Neuronal stem cell (in vitro differentiated cells): Measurements from ENCODE around the gene NAT9.

ENCODE experiments used
- DNase-seq: peaks from one replicate; pipeline ENCODE4 v3.0.0-alpha.2; 2013; ENCODE audit warnings: low spot score
- H2AFZ ChIP-seq: one replicate; pipeline ENCODE4 v1.6.1; 2013; ENCODE audit warnings: mild to moderate bottlenecking, low read length, inconsistent platforms
- H2AK5ac ChIP-seq: 2 replicates; pipeline ENCODE4 v1.6.1; 2013; ENCODE audit warnings: low read depth, mild to moderate bottlenecking, inconsistent platforms, low read length, moderate library complexity, mixed read lengths
- H2BK120ac ChIP-seq: 2 replicates; pipeline ENCODE4 v1.6.1; 2013; ENCODE audit warnings: low read depth, mild to moderate bottlenecking, inconsistent platforms, low read length, moderate library complexity, mixed read lengths
- H2BK12ac ChIP-seq: one replicate; pipeline ENCODE4 v1.6.1; 2013; ENCODE audit warnings: low read length, inconsistent platforms
- H2BK15ac ChIP-seq: 2 replicates; pipeline ENCODE4 v1.6.1; 2013; ENCODE audit warnings: mild to moderate bottlenecking, low read length, inconsistent platforms, mixed read lengths
- H2BK5ac ChIP-seq: one replicate; pipeline ENCODE4 v1.6.1; 2013; ENCODE audit warnings: inconsistent platforms, mild to moderate bottlenecking, low read length, moderate library complexity
- H3K14ac ChIP-seq: one replicate; pipeline ENCODE4 v1.6.1; 2013; ENCODE audit warnings: low read length, inconsistent platforms
- H3K18ac ChIP-seq: 2 replicates; pipeline ENCODE4 v1.6.1; 2013; ENCODE audit warnings: low read length, inconsistent platforms
- H3K23ac ChIP-seq: 2 replicates; pipeline ENCODE4 v1.6.1; 2013; ENCODE audit warnings: low read depth, mild to moderate bottlenecking, mixed read lengths, low read length, inconsistent platforms; ENCODE audit not compliant: poor library complexity
- H3K27ac ChIP-seq: replicated peaks from 3 replicates; pipeline ENCODE4 v1.5.1; 2013; ENCODE audit warnings: low read length, inconsistent platforms
- H3K27me3 ChIP-seq, 3 experiments: 2 replicates each; pipeline ENCODE4 v1.6.1; 2013; ENCODE audit warnings: low read length in 3 of 3, mild to moderate bottlenecking in 2 of 3, inconsistent platforms in 1 of 3, low read depth in 1 of 3, mixed read lengths in 1 of 3, moderate library complexity in 1 of 3; ENCODE audit not compliant: control insufficient read depth in 3 of 3, insufficient read depth in 3 of 3
- H3K36me3 ChIP-seq, 2 donors: replicated peaks in 1 of 2; 2 replicates each; pipeline ENCODE4 v1.6.1; 2013; ENCODE audit warnings: low read length in 2 of 2; ENCODE audit not compliant: control insufficient read depth in 2 of 2, insufficient read depth in 2 of 2
- H3K4ac ChIP-seq: 2 replicates; pipeline ENCODE4 v1.6.1; 2013; ENCODE audit warnings: inconsistent platforms, mild to moderate bottlenecking, low read length, moderate library complexity
- H3K4me1 ChIP-seq, 2 donors: 1 replicate in 1 of 2; 2 replicates in 1 of 2; pipeline ENCODE4 v1.6.1; 2013; ENCODE audit warnings: low read length in 2 of 2, low read depth in 1 of 2; ENCODE audit not compliant: control insufficient read depth in 2 of 2, insufficient read depth in 1 of 2
- H3K4me2 ChIP-seq: one replicate; pipeline ENCODE4 v1.6.1; 2013; ENCODE audit warnings: mild to moderate bottlenecking, low read length, inconsistent platforms; ENCODE audit not compliant: insufficient read depth, poor library complexity, severe bottlenecking
- H3K4me3 ChIP-seq, 2 donors: 2 replicates each; pipeline ENCODE4 v1.5.1; 2013; ENCODE audit warnings: low read length in 2 of 2, mild to moderate bottlenecking in 2 of 2, inconsistent platforms in 1 of 2, moderate library complexity in 1 of 2
- H3K79me1 ChIP-seq: one replicate; pipeline ENCODE4 v1.6.1; 2013; ENCODE audit warnings: low read depth, mild to moderate bottlenecking, inconsistent platforms, low read length, moderate library complexity
- H3K9ac ChIP-seq: one replicate; pipeline ENCODE4 v1.6.1; 2013; ENCODE audit warnings: mild to moderate bottlenecking, low read depth, low read length, inconsistent platforms; ENCODE audit not compliant: poor library complexity
- H3K9me3 ChIP-seq, 2 donors: replicated peaks in 1 of 2; 2 replicates each; pipeline versions ENCODE3 to v1.6.1; 2013; ENCODE audit warnings: low read length in 2 of 2, mild to moderate bottlenecking in 2 of 2, inconsistent platforms in 1 of 2, low read depth in 1 of 2, mixed read lengths in 1 of 2, moderate library complexity in 1 of 2; ENCODE audit not compliant: control insufficient read depth in 2 of 2, insufficient read depth in 1 of 2
- H4K8ac ChIP-seq: one replicate; pipeline ENCODE4 v1.6.1; 2013; ENCODE audit warnings: low read depth, mild to moderate bottlenecking, inconsistent platforms, low read length, moderate library complexity
- H4K91ac ChIP-seq: one replicate; pipeline ENCODE4 v1.6.1; 2013; ENCODE audit warnings: low read length, low read depth, mild to moderate bottlenecking, inconsistent platforms; ENCODE audit not compliant: poor library complexity
- WGBS, 2 donors: extraction: QIAGEN DNeasy Blood & Tissue Kit; methylation state at CpG; one replicate each; pipeline ENCODE4 v1.1.7; 2013; ENCODE audit warnings: missing lambda C conversion rate in 2 of 2, mixed read lengths in 1 of 2; ENCODE audit not compliant: insufficient read length in 2 of 2, insufficient replicate concordance in 1 of 2; ENCODE audit errors: extremely low coverage in 2 of 2; 5-methylcytosine and 5-hydroxymethylcytosine counted together

The NAT9 gene

DNA sequence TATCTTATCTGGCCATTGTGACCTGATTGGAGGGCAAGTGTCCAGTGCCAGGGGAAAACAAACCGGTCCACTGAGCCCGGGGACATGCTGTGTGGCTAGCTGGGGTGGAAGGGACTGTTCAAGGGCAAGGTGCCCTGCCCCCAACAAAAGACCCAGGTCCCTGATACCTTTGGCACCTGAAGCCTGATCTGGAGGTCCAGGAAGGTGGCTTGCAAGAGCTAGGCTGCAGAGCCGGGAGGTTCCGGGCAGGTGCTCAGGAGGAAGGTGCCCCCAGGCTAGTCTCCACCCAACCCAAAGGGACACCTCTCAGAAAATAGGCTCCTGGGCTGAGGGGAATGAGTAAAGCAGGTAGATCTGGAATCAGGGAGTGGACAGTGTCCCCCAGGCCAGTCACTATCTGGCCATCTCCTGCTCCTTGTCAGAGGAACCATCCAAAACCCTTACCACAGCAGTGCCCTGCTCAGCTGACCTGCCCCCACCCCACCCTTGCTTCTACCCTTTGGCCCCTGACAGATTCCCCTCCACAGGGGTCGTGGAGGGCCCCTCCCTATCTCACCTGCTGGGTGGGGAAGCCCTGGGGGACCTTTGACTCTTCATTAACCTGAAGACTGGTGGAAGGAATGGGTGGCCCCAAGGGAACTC lies 6.2 kb downstream of the NAT9 start:
- no peak overlapping the region for H3K14ac ChIP-seq
- peaks cover 0 to 4% of the 10 kb centered on the region in 2 donors for H3K4me1 ChIP-seq
- H3K23ac ChIP-seq: no peak overlapping the region
- no peak overlapping the region for H2AK5ac ChIP-seq
- no CpG with 5 or more reads among the region's 5 CpGs for WGBS, 2 donors
- H4K91ac ChIP-seq: no peak overlapping the region
- H3K9ac ChIP-seq: no peak overlapping the region
- H3K4me3 ChIP-seq: no peak overlapping the region
- H2AFZ ChIP-seq: no peak overlapping the region
- no peak overlapping the region for H2BK120ac ChIP-seq
- H3K4ac ChIP-seq: no peak overlapping the region
- peaks cover 3% of the 10 kb centered on the region for H3K79me1 ChIP-seq
- no peak for DNase-seq
- H3K4me2 ChIP-seq: no peak overlapping the region
- no peaks in the 10 kb centered on the region for H3K9me3 ChIP-seq
- H2BK5ac ChIP-seq: no peak overlapping the region
- no peak overlapping the region for H2BK12ac ChIP-seq
- H3K36me3 ChIP-seq: peaks cover 32 to 79% of the 10 kb centered on the region in 2 donors
- no peak overlapping the region for H4K8ac ChIP-seq
- no peak overlapping the region for H2BK15ac ChIP-seq
- no peaks in the 10 kb centered on the region for H3K27me3 ChIP-seq
- no peak overlapping the region for H3K27ac ChIP-seq
- no peak overlapping the region for H3K18ac ChIP-seq

DNA sequence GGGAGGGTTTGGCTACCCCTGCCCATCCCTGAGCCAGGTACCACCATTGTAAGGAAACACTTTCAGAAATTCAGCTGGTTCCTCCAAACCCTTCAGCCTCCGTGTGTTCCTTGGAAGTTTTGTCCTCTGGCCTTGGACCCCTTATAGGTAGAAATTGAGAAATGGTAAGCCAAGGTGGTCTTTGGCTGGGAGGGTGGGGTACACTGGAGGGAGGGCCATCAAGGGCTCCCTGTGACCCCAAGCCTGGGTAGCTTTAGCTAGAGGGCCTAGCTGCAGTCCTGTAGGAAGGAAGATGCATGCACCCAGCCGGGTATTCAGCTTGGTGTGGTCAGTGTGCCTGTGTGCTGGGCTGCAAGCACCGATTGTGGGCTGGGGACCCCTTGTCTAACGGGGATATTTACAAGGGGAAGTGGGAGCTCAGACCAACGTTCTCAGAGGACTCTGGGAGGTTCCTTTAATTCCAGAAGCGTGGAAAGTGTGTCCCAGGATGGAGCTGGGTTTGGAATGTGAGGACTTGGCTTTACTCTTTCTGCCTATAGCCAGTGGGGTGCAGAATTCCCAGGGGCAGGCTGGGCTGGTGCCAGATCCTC lies 6.8 kb downstream of the NAT9 start:
- Histone ChIP-seq H2AK5ac (no peak overlapping the region), H3K4me1 (peaks cover 6 to 10% of the 10 kb centered on the region in 2 donors), H3K4ac (no peak overlapping the region), H3K36me3 (peaks cover 32 to 84% of the 10 kb centered on the region in 2 donors), H3K27me3 (no peaks in the 10 kb centered on the region), H3K14ac (no peak overlapping the region), H3K9me3 (no peaks in the 10 kb centered on the region), H3K4me2 (no peak overlapping the region), H2AFZ (no peak overlapping the region), H3K9ac (no peak overlapping the region), H2BK120ac (no peak overlapping the region), H3K23ac (no peak overlapping the region), H2BK15ac (no peak overlapping the region), H2BK12ac (no peak overlapping the region), H3K4me3 (no peak overlapping the region), H2BK5ac (no peak overlapping the region), H4K8ac (no peak overlapping the region), H3K18ac (no peak overlapping the region), H3K27ac (no peak overlapping the region), H3K79me1 (peaks cover 3% of the 10 kb centered on the region), H4K91ac (no peak overlapping the region)
- DNase-seq: no peak
- no CpG with 5 or more reads among the region's 6 CpGs for WGBS, 2 donors

GRCh38 chr17:74768763-74769114 lies 7.4 kb downstream of the NAT9 start:
- H2BK12ac ChIP-seq: no peak overlapping the region
- H3K4me2 ChIP-seq: no peak overlapping the region
- peaks cover 11 to 12% of the 10 kb centered on the region in 2 donors for H3K4me1 ChIP-seq
- WGBS, 2 donors: no CpG with 5 or more reads among the region's 7 CpGs
- no peak overlapping the region for H3K4ac ChIP-seq
- no peak overlapping the region for H4K8ac ChIP-seq
- no peak for DNase-seq
- H3K23ac ChIP-seq: no peak overlapping the region
- H4K91ac ChIP-seq: no peak overlapping the region
- peaks cover 3% of the 10 kb centered on the region for H3K79me1 ChIP-seq
- H3K9ac ChIP-seq: no peak overlapping the region
- no peaks in the 10 kb centered on the region for H3K9me3 ChIP-seq
- no peak overlapping the region for H3K14ac ChIP-seq
- H3K27ac ChIP-seq: no peak overlapping the region
- peaks cover 32 to 79% of the 10 kb centered on the region in 2 donors for H3K36me3 ChIP-seq
- H2AK5ac ChIP-seq: no peak overlapping the region
- H2AFZ ChIP-seq: no peak overlapping the region
- no peak overlapping the region for H2BK15ac ChIP-seq
- H2BK5ac ChIP-seq: no peak overlapping the region
- no peak overlapping the region for H2BK120ac ChIP-seq
- H3K27me3 ChIP-seq: no peaks in the 10 kb centered on the region
- H3K4me3 ChIP-seq: no peak overlapping the region
- H3K18ac ChIP-seq: peak overlapping the region; percentile 5

DNA sequence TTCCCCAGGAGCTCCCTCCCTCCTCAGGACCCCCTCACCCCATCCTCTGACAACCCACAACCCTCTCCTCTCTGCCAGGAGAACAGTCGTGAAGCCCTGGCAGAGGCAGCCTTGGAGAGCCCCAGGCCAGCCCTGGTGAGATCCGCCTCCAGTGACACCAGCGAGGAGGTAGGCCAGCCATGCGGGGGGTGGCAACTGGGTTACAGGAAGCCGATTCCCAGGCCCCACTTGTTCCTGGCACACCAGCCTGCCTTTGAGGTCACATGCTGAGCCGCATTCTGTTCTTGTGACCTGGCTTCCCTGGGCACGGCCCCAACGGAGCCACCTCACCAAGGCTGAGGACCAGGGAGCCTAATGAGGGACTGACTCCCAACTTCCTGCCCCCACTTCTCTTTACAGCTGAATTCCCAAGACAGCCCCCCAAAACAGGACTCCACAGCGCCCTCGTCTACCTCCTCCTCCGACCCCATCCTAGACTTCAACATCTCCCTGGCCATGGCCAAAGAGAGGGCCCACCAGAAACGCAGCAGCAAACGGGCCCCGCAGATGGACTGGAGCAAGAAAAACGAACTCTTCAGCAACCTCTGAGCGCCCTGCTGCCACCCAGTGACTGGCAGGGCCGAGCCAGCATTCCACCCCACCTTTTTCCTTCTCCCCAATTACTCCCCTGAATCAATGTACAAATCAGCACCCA lies 7.9 kb downstream of the NAT9 start:
- peaks cover 26 to 74% of the 10 kb centered on the region in 2 donors for H3K36me3 ChIP-seq

More for the DNA sequence above, 7.9 kb downstream of the NAT9 start:
- no peak overlapping the region for H3K9ac ChIP-seq
- no peak overlapping the region for H3K4ac ChIP-seq
- H3K23ac ChIP-seq: no peak overlapping the region
- no peak overlapping the region for H2BK12ac ChIP-seq
- H3K79me1 ChIP-seq: peaks cover 4% of the 10 kb centered on the region
- no peak overlapping the region for H2BK120ac ChIP-seq
- H2BK5ac ChIP-seq: no peak overlapping the region
- H3K4me3 ChIP-seq: no peak overlapping the region
- H2BK15ac ChIP-seq: no peak overlapping the region
- no peak overlapping the region for H3K14ac ChIP-seq
- no CpG with 5 or more reads among the region's 17 CpGs for WGBS, 2 donors
- no peak overlapping the region for H3K27ac ChIP-seq
- H2AK5ac ChIP-seq: peak overlapping the region; percentile 83
- H3K9me3 ChIP-seq: no peaks in the 10 kb centered on the region
- no peaks in the 10 kb centered on the region for H3K27me3 ChIP-seq
- H3K18ac ChIP-seq: no peak overlapping the region
- peaks cover 16% of the 10 kb centered on the region in 2 donors for H3K4me1 ChIP-seq
- H4K91ac ChIP-seq: no peak overlapping the region
- H2AFZ ChIP-seq: no peak overlapping the region
- H4K8ac ChIP-seq: no peak overlapping the region
- DNase-seq: no peak
- no peak overlapping the region for H3K4me2 ChIP-seq
